Esophagus muscularis mucosa (tissue), 4 donors: ENCODE results near the gene EHBP1. TPM values are rescaled to one million over a fixed set of nuclear protein-coding genes. Genes with fewer than 3 reads are reported as not detected.

Source experiments
- DNase-seq: peaks from one replicate; pipeline ENCODE4 v3.0.0-alpha.2; 2017; ENCODE audit errors: extremely low spot score
- H3K27ac ChIP-seq, 4 donors: fragments of 200-600 bp; sonication (generic); replicated peaks in 1 of 4; 1 replicate in 3 of 4; 2 replicates in 1 of 4; pipeline ENCODE4 v1.5.1; 2016 to 2019; ENCODE audit warnings: mild to moderate bottlenecking in 1 of 4
- H3K27me3 ChIP-seq, 4 donors: fragments of 200-600 bp; sonication (generic); one replicate each; pipeline versions ENCODE4 v1.5.1 to v1.6.0; 2016 to 2019
- H3K36me3 ChIP-seq, 4 donors: fragments of 200-600 bp; sonication (generic); one replicate each; pipeline ENCODE4 v1.5.1; 2016 to 2019
- H3K4me1 ChIP-seq, 4 donors: fragments of 200-600 bp; sonication (generic); one replicate each; pipeline ENCODE4 v1.5.1; 2016 to 2019
- H3K4me3 ChIP-seq, 4 donors: fragments of 200-600 bp; sonication (generic); 1 replicate in 2 of 4; 2 replicates in 2 of 4; pipeline ENCODE4 v1.5.1; 2016 to 2019; ENCODE audit warnings: mild to moderate bottlenecking in 4 of 4, moderate library complexity in 1 of 4
- H3K9me3 ChIP-seq, 4 donors: fragments of 200-600 bp; sonication (generic); 1 replicate in 3 of 4; 2 replicates in 1 of 4; pipeline ENCODE4 v1.5.1; 2016 to 2019
- CTCF ChIP-seq, 3 experiments: fragments of 200-600 bp in 2 of 3; fragments of 450-650 bp in 1 of 3; sonication (generic) in 2 of 3; IDR thresholded peaks; one replicate each; pipeline ENCODE4 v1.5.1; 2017 to 2019; ENCODE audit warnings: antibody characterized with exemption in 3 of 3, mild to moderate bottlenecking in 2 of 3, moderate library complexity in 1 of 3
- EP300 ChIP-seq: sonication (generic); formaldehyde crosslinking; IDR thresholded peaks from one replicate; pipeline ENCODE4 v1.6.1; 2017; ENCODE audit warnings: antibody characterized with exemption
- POLR2A ChIP-seq: fragments of 450-650 bp; IDR thresholded peaks from one replicate; pipeline ENCODE4 v1.6.1; 2017; ENCODE audit warnings: antibody characterized with exemption, moderate library complexity, mild to moderate bottlenecking, low read depth
- POLR2AphosphoS5 ChIP-seq, 2 donors: sonication (generic); formaldehyde crosslinking; IDR thresholded peaks; one replicate each; pipeline ENCODE4 v1.6.1; 2017; ENCODE audit warnings: antibody characterized with exemption in 2 of 2
- WGBS: methylation state at CpG from one replicate; pipeline ENCODE4 v1.1.5; 2018; 5-methylcytosine and 5-hydroxymethylcytosine counted together
- intact Hi-C: fragments of 100-400 bp; cut with DNase I; formaldehyde crosslinking; loops from one replicate; pipeline ENCODE4 v1.15.1; 2023
- total RNA-seq, 4 donors: library from RNA; depleted of rRNA; stranded (reverse); fragments of >200 nt; gene quantifications; one replicate each; pipeline versions ENCODE4 v1.1.0 to v1.2.1, GENCODE V29; 2016

Gene EHBP1
- total RNA-seq, 4 donors from 2014 or later: 103 to 199 (median 151) TPM

GRCh38 chr2:62713837-62714236 is 8.3 kb downstream of the EHBP1 start:
- no peak overlapping the region for H3K27ac ChIP-seq
- TF ChIP-seq POLR2AphosphoS5 (IDR thresholded peaks at IDR 0.05) (no peak), EP300 (no peak), CTCF (IDR thresholded peaks at IDR 0.05) (no peak), POLR2A (no peak)
- no peak for DNase-seq
- H3K4me1 ChIP-seq: peaks cover 6 to 84% (median 57%) of the 10 kb centered on the region in 4 donors
- no peaks in the 10 kb centered on the region for H3K27me3 ChIP-seq
- H3K36me3 ChIP-seq: peaks cover 0 to 9% (median 0%) of the 10 kb centered on the region in 4 donors
- no peak overlapping the region for H3K4me3 ChIP-seq
- H3K9me3 ChIP-seq: no peaks in the 10 kb centered on the region
- intact Hi-C loops: no loop called here

- DNase-seq: no peak
- no peak overlapping the region for H3K27ac ChIP-seq
These were observed 11.3 kb downstream of the EHBP1 start for GRCh38 chr2:62716768-62717167.

GRCh38 chr2:62717503-62718081 is 12.1 kb downstream of the EHBP1 start:
- peaks cover 6 to 76% (median 46%) of the 10 kb centered on the region in 4 donors for H3K4me1 ChIP-seq
- intact Hi-C loops: no loop called here
- no peaks in the 10 kb centered on the region for H3K27me3 ChIP-seq
- WGBS: 77% methylated on average over 4 of the region's 4 CpGs
- no peak overlapping the region for H3K27ac ChIP-seq
- H3K9me3 ChIP-seq: no peaks in the 10 kb centered on the region
- H3K4me3 ChIP-seq: no peak overlapping the region
- DNase-seq: no peak
- TF ChIP-seq EP300 (no peak), POLR2AphosphoS5 (IDR thresholded peaks at IDR 0.05) (no peak), CTCF (IDR thresholded peaks at IDR 0.05) (no peak), POLR2A (no peak)
- peaks cover 0 to 9% (median 0%) of the 10 kb centered on the region in 4 donors for H3K36me3 ChIP-seq

More at GRCh38 chr2:62716768-62717167, 11.3 kb downstream of the EHBP1 start:
- no peak for TF ChIP-seq EP300
- no peak for TF ChIP-seq POLR2AphosphoS5 (IDR thresholded peaks at IDR 0.05)
- TF ChIP-seq CTCF (IDR thresholded peaks at IDR 0.05): no peak
- TF ChIP-seq POLR2A: no peak
- intact Hi-C loops: no loop called here
- H3K4me3 ChIP-seq: no peak overlapping the region
- 79% methylated on average over 4 of the region's 4 CpGs for WGBS
- peaks cover 0 to 9% (median 0%) of the 10 kb centered on the region in 4 donors for H3K36me3 ChIP-seq
- H3K4me1 ChIP-seq: peaks cover 6 to 85% (median 49%) of the 10 kb centered on the region in 4 donors
- H3K27me3 ChIP-seq: no peaks in the 10 kb centered on the region
- H3K9me3 ChIP-seq: no peaks in the 10 kb centered on the region

- Histone ChIP-seq H3K27ac (no peak overlapping the region), H3K9me3 (peaks cover 0 to 2% (median 0%) of the 10 kb centered on the region in 4 donors), H3K27me3 (no peaks in the 10 kb centered on the region), H3K4me3 (no peak overlapping the region), H3K36me3 (peaks cover 0 to 9% (median 0%) of the 10 kb centered on the region in 4 donors), H3K4me1 (peaks cover 6 to 72% (median 40%) of the 10 kb centered on the region in 4 donors)
- intact Hi-C loops: no loop called here
- no peak for DNase-seq
- no peak for TF ChIP-seq CTCF (IDR thresholded peaks at IDR 0.05)
- TF ChIP-seq POLR2AphosphoS5 (IDR thresholded peaks at IDR 0.05): no peak
- TF ChIP-seq EP300: no peak
- TF ChIP-seq POLR2A: no peak
- 98% methylated on average over 2 of the region's 2 CpGs for WGBS
These were observed 12.8 kb downstream of the EHBP1 start for GRCh38 chr2:62718225-62718822.
